HG03521 (cell line): ENCODE measurements around the gene WWOX.
"Not testable (repeated sequence)": the region's sequence is repeated elsewhere in the genome, so short reads cannot be mapped to it uniquely, and the experiment has no call there.

Experiments used
- ATAC-seq: cut with Tn5 transposase; IDR thresholded peaks from one replicate; pipeline ENCODE4 v1.9.1; 2021; ENCODE audit warnings: mild to moderate bottlenecking, moderate library complexity; ENCODE audit not compliant: unreplicated experiment

WWOX gene

GRCh38 chr16:79257953-79258490 lies 1158.6 kb downstream of the WWOX start:
- ATAC-seq = no peak

GRCh38 chr16:79260890-79261289 lies 1161.4 kb downstream of the WWOX start:
- ATAC-seq = not testable (repeated sequence)

- no peak for ATAC-seq
These were observed 1162.1 kb downstream of the WWOX start for GRCh38 chr16:79261481-79261940.

DNA sequence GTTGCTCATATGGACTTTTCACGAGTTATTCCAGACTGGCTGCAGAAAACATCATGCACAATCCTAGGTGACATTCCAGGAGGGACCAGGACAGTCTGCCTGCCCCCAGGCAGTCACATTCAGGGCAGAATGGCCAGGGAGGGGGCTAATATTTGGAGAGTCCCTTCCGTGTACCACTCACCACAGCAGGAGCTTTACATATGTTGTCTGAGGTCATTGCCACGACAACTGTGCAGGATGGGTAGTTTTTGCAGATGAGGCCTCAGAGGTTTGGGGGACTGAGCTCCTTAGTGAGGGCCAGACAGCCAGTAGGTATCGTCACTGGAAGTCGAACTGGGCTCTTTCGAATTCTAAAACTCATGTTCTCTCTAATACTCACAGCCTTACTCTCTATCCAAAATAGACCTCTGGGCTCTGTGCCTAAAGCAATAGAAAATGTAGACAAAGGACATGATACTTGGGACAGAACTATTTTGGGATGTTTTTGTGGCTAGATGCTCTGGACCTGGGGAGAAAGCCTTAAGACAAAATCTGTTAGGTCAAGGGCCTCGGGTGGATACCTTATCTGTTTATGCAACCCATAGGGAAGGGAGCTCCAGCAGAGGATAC lies 1162.6 kb downstream of the WWOX start:
- ATAC-seq = no peak
